GOT3 (cell line): ENCODE results near the gene MST1R.

ENCODE experiments used
- DNase-seq: peaks from one replicate; lab custom pipeline; 2025; ENCODE audit warnings: mixed read lengths; lab: John Stamatoyannopoulos, UW

The MST1R gene

DNA sequence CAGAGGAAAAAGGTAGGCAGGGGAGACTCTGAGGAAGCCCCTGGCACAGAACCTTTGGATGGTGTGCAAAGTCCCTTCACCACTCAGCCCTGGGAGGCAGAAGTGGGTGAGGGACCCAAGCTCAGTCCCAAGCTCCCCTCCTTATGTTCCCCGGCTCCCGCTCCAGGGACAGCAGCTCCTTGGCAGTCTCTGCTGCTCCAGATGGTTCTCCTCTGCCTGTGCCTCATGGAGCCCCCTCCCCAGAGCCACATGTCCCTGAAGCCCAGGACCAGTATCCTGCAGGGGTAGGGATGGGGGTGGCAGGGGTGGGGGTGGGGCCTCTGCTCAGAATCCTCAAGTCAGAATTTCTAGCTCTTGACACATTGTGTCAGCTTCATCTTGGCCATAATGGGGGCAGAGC is 26.0 kb downstream of the MST1R start:
- no peak for DNase-seq

DNA sequence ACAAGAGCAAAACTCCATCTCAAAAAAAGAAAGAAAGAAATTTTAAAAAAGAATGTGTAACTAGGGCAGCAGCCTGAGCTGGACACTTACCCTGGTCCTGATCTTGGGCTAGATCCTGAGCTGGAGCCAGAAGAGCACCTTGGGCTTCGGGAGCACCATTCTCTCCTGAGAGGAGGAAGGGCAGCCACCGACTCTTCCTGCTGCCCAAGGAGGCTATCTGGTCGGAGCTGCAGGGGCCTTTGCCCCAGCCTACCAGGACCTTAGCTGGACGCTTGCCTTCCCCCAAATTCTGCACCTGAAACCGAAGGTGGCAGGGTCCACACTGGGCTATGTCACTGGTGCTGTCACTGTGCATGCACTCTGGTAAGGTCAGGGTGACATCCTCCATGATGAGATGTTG is 27.1 kb downstream of the MST1R start:
- no peak for DNase-seq

- DNase-seq: no peak
These were observed 30.1 kb downstream of the MST1R start for GRCh38 chr3:49873623-49874022.

GRCh38 chr3:49872801-49873281 is 30.8 kb downstream of the MST1R start:
- no peak for DNase-seq

DNA sequence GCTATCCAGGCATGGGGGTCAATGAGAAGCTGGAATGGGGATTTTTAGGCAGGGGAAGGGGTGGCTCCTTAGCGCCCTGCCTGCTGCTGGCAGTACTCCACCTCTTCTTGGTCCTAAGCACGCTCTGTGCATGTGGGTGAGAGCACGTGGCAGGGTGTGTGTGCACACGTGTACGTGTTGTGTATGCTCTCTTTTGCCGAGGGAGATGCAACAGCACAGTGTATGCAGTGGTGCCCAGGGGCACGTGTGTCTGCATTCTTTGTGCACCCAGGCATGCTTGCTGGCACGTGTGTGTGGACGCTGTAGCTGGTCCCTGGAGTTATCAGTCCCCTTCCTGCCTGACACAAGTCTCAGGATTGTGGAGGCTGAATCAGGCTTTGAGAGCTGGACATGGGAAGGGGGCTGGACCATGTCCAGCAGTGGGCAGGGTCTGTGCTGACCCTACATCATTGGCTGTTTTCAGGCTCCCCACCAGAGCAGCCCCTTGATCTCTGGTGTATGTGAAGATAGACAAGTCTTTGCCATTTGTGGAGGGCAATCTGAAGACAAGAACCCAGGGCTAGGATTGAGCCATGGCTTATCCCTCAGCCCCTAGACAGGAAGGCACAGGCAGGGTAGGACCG is 32.0 kb downstream of the MST1R start:
- no peak for DNase-seq

GRCh38 chr3:49869525-49870126 is 34.0 kb downstream of the MST1R start, which contains the start of gene CAMKV:
Gene CAMKV (minus strand): TSS chr3:49869906. CDS start chr3:49862388, 7,518 bp downstream.
- no peak for DNase-seq

GRCh38 chr3:49868862-49869466 is 34.7 kb downstream of the MST1R start:
- DNase-seq: no peak

DNA sequence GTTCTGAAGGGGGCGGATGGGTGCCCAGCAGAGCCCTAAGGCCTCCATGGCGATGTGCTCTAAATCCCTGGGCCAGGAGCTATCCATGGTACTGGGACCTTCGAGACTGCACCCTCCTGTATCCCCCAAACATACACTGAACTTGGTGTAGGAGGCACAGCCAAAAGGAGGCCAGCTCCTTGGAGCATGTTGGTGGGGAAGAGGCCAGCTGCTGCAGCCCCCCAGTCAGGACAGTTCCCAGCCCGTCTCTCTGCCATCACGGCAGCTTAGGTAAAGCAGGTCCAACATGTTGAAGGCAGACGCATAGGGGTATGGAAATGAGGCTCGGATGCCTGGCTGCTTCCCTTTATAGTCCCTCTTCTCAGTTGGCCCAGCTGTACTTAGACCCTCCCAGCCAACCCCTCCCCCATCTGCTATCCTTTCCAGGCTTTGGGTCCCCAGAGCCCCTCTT is 35.8 kb downstream of the MST1R start:
- no peak for DNase-seq

GRCh38 chr3:49867400-49867799 is 36.3 kb downstream of the MST1R start:
- DNase-seq: no peak

DNA sequence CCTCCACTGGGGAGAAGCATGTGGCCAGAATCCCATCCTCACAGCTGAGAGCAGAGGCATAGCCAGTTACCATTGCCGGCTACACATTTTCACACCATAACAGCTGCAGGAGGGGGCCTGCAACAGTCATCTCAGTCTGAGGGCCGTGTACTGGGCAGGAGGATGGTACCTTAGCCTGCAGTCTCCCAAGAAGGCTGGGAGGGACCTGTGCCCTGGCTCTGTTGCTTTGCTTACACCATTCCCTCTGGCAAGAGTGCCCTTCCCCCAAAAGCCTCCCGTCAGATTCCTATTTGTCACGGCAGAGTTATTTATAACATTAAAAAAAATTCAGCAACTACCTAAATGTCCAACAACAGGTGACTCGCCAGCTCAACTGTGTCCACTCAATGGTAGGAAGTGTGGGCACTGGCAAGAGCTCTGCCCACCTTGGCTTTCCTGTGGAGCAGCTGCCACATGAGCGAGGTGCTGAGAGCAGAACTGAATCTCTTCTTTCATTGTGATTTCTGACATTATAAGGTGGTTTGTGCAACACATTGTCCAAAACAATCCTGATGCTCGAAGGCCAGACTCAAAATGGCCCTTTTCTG is 38.4 kb downstream of the MST1R start:
- DNase-seq: no peak

DNA sequence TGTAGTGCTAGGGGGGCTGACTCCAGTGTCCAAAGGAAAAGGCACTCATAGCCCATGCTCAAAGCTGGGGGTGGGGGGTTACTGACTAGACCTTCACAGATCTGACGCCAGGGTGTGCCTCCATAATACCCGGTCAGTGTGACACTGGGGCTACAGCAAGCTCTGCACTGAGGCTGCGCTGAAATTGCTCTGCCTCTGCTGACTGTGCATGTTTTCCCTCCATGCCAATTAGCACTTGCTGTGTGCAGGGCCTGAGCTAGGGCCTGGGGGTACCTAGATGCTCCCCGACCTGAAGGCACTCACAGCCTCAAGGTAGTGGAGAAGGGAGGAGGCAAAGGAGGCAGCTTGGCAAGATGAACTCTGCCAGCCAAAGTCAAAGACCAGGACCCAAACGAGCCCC is 39.2 kb downstream of the MST1R start:
- no peak for DNase-seq

GRCh38 chr3:49859576-49860305 is 43.9 kb downstream of the MST1R start:
- no peak for DNase-seq

GRCh38 chr3:49856181-49857005 is 47.3 kb downstream of the MST1R start, which contains the start of gene TRAIP:
Gene TRAIP (minus strand): TSS chr3:49856564. CDS start chr3:49856453, 111 bp downstream.
- DNase-seq: peak; percentile 71

DNA sequence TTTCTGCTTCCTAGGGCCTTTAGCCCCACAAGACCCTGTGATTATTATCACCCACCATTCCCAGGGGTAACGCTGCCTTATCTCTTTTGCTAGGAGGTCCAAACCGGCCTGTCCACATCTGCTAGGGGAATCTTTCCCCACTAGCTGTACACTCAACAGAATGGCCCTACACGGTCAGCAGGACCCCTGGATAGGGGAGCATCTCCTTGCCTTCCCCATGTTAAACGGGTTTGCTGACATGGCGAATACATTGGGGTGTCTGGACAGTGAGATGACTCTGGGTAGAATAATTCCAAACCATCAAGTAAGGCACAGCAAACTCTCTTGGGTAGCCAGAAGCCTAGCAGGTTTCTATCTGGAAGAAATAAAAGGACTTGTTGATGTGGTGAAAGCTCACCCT is 48.0 kb downstream of the MST1R start:
- DNase-seq: no peak

- no peak for DNase-seq
These were observed 58.0 kb downstream of the MST1R start for GRCh38 chr3:49845694-49846093.

GRCh38 chr3:49844464-49845183 is 59.0 kb downstream of the MST1R start:
- no peak for DNase-seq

- DNase-seq: no peak
These were observed 60.7 kb downstream of the MST1R start for GRCh38 chr3:49842843-49843517.

DNA sequence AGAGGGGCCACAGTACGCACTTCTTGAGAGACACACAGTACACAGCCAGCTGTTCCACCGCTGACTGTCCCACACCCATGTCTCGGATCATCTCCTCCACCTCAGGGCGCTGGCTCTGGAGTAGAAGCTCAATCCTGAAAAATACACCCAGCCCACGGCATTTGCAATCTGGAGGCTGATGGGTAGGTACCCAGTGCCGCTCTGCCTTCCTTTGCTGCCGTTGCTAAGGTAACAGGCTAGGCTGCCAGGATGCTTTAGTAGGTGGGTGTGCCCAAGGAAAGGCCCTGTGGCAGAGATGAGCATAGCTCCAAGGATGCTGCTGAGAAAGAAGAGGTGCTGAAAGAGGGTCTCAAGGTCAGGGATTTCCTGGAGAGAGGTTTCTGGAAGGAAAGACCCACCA is 61.9 kb downstream of the MST1R start:
- no peak for DNase-seq

DNA sequence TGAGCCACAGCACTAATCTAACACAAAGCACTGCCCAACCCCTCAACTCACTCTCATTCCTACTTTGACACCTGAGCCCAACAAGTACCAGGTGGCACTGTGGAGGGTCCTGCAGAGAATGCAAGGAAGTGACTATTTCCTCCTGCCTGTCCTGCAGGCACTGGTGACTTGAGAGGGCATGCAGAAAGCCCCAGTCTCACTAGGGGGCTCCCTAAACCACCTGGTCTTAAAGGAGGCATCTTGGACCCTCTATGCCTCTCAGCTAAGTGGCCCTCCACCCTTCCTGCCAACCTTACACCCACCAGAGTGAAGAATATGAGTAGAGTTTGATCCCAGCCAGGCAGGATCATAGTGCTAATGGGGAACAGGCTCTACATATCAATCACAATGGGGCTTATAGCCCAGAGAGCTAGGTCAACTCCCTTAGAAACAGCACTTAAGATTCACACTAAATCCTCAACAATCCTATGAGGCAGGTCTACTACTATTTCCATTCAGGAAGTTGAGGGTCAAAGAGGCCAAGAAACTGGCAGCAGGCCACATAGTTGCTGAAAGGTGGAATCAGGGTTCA is 62.5 kb downstream of the MST1R start:
- no peak for DNase-seq

DNA sequence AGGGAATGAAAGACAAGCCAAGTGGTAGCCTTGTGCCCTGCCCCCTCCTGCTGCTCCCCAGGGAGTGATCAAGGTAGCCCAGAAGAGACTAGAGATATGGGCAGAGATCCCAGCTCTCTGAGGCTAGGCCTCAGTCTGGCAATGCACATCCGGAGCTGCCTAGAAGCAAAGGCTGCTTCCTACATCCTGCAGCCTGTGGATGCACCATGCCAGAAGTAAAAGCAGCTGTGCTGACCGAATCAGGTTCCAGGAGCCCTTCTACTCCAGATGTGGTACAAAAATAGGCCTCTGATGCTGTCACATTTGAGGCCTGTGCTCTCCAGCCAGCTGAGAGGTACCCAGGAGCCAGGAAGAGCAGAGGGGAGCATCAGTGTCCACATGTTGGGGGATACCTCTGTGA is 63.3 kb downstream of the MST1R start:
- DNase-seq: no peak
